Breast epithelium (tissue), 3 donors: ENCODE data around the gene SPTLC2.

Experiments used
- POLR2A ChIP-seq: fragments of 450-650 bp; IDR thresholded peaks from one replicate; pipeline ENCODE4 v1.6.1; 2016; ENCODE audit warnings: antibody characterized with exemption, mild to moderate bottlenecking, moderate library complexity
- TF ChIP-seq, protein P1 (sequence below), 3 donors: fragments of 450-650 bp; IDR thresholded peaks; one replicate each; pipeline ENCODE4 v1.5.1; 2016 to 2017; ENCODE audit warnings: antibody characterized with exemption in 3 of 3, mild to moderate bottlenecking in 3 of 3, moderate library complexity in 3 of 3

GRCh38 chr14:77498984-77499527 is 117.4 kb downstream of the SPTLC2 start:
- TF ChIP-seq, protein P1, sequence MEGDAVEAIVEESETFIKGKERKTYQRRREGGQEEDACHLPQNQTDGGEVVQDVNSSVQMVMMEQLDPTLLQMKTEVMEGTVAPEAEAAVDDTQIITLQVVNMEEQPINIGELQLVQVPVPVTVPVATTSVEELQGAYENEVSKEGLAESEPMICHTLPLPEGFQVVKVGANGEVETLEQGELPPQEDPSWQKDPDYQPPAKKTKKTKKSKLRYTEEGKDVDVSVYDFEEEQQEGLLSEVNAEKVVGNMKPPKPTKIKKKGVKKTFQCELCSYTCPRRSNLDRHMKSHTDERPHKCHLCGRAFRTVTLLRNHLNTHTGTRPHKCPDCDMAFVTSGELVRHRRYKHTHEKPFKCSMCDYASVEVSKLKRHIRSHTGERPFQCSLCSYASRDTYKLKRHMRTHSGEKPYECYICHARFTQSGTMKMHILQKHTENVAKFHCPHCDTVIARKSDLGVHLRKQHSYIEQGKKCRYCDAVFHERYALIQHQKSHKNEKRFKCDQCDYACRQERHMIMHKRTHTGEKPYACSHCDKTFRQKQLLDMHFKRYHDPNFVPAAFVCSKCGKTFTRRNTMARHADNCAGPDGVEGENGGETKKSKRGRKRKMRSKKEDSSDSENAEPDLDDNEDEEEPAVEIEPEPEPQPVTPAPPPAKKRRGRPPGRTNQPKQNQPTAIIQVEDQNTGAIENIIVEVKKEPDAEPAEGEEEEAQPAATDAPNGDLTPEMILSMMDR (IDR thresholded peaks at IDR 0.05), result no peak
- TF ChIP-seq POLR2A, result no peak
